Endothelial cell (in vitro differentiated cells): ENCODE measurements around the gene CLCA4. TPM values are rescaled to one million over a fixed set of nuclear protein-coding genes. Genes with fewer than 3 reads are reported as not detected.

Source experiments
- DNase-seq: peaks from one replicate; pipeline ENCODE4 v3.0.0; 2021; ENCODE audit warnings: low spot score
- H3K27ac Mint-ChIP-seq: one replicate; pipeline ENCODE4 v1.8.0; 2021; ENCODE audit warnings: mixed read lengths, inconsistent platforms; ENCODE audit not compliant: unreplicated experiment
- H3K27me3 Mint-ChIP-seq: one replicate; pipeline ENCODE4 v1.8.0; 2021; ENCODE audit warnings: mild to moderate bottlenecking, moderate library complexity, mixed read lengths, inconsistent platforms; ENCODE audit not compliant: unreplicated experiment
- H3K36me3 Mint-ChIP-seq: one replicate; pipeline ENCODE4 v1.8.0; 2021; ENCODE audit warnings: mild to moderate bottlenecking, low read depth, mixed read lengths, inconsistent platforms; ENCODE audit not compliant: unreplicated experiment
- H3K4me1 Mint-ChIP-seq: one replicate; pipeline ENCODE4 v1.8.0; 2021; ENCODE audit warnings: mild to moderate bottlenecking, mixed read lengths, inconsistent platforms; ENCODE audit not compliant: unreplicated experiment
- H3K4me3 Mint-ChIP-seq: one replicate; pipeline ENCODE4 v1.8.0; 2021; ENCODE audit warnings: mild to moderate bottlenecking, mixed read lengths, inconsistent platforms; ENCODE audit not compliant: unreplicated experiment
- H3K9me3 Mint-ChIP-seq: one replicate; pipeline ENCODE4 v1.8.0; 2021; ENCODE audit warnings: mixed read lengths, inconsistent platforms; ENCODE audit not compliant: unreplicated experiment
- total RNA-seq: library from RNA; stranded (reverse); fragmentation: NEBNext Ultra II Directional; extraction: Animal tissue kit (Norgen Biotek cat#: 25700); gene quantifications from one replicate; pipeline ENCODE4 v1.2.1, GENCODE V29; 2021; ENCODE audit not compliant: unreplicated experiment
- TF ChIP-seq, protein P1 (sequence below): fragments of 200-600 bp; sonication (generic); IDR thresholded peaks from one replicate; pipeline ENCODE4 v1.5.0; 2021; ENCODE audit warnings: antibody characterized with exemption; ENCODE audit not compliant: unreplicated experiment

CLCA4 gene
- total RNA-seq, 1 donor from 2014 or later = not detected

- Mint-ChIP-seq H3K27ac (no peak overlapping the region), H3K36me3 (no peaks in the 10 kb centered on the region), H3K9me3 (no peaks in the 10 kb centered on the region), H3K27me3 (no peaks in the 10 kb centered on the region), H3K4me3 (no peak overlapping the region), H3K4me1 (no peaks in the 10 kb centered on the region)
- DNase-seq = no peak
- TF ChIP-seq, protein P1, sequence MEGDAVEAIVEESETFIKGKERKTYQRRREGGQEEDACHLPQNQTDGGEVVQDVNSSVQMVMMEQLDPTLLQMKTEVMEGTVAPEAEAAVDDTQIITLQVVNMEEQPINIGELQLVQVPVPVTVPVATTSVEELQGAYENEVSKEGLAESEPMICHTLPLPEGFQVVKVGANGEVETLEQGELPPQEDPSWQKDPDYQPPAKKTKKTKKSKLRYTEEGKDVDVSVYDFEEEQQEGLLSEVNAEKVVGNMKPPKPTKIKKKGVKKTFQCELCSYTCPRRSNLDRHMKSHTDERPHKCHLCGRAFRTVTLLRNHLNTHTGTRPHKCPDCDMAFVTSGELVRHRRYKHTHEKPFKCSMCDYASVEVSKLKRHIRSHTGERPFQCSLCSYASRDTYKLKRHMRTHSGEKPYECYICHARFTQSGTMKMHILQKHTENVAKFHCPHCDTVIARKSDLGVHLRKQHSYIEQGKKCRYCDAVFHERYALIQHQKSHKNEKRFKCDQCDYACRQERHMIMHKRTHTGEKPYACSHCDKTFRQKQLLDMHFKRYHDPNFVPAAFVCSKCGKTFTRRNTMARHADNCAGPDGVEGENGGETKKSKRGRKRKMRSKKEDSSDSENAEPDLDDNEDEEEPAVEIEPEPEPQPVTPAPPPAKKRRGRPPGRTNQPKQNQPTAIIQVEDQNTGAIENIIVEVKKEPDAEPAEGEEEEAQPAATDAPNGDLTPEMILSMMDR = no peak
These were observed 25.9 kb upstream of the CLCA4 start for GRCh38 chr1:86520789-86521521.

DNA sequence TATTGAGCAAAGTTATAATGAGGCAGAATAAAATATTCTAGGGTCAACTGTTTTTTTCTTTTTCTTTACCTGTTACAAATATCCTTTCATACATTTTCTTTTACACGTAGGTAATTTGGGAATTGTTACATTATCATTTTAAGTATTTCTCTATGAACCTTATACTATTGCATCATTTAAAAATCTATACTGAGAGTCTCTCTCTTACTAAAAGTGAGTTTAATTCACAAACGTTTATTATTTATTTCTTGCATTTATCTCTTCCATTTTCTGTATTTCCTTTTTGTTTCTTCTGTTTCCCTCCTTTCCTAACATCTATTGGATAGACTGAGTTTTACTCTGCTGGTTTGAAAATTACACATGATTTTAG lies 25.4 kb upstream of the CLCA4 start:
- Mint-ChIP-seq H3K27me3 (no peaks in the 10 kb centered on the region), H3K4me3 (no peak overlapping the region), H3K36me3 (no peaks in the 10 kb centered on the region), H3K9me3 (no peaks in the 10 kb centered on the region), H3K4me1 (no peaks in the 10 kb centered on the region), H3K27ac (no peak overlapping the region)
- no peak for DNase-seq
- TF ChIP-seq, protein P1 = no peak

DNA sequence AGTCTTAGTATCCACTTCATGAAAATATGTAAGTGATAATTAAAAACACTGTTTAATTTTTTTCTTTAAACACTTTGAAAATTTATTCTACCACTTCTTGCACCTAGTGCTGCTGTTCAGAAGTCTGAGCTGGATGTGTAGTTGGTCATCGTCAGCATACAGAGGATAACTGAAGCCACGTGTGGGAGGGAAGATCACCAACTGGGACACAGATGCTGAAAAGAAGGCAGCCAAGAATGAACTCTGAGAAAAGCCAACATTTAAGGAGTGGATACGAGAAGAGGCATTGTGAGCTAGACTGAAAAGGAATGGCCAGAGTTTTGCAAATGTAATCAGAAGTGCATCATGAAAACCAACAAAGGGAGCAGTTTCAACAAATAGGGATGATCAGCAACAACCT lies 24.6 kb upstream of the CLCA4 start:
- TF ChIP-seq, protein P1 = no peak
- no peak for DNase-seq
- Mint-ChIP-seq H3K4me3 (no peak overlapping the region), H3K4me1 (no peaks in the 10 kb centered on the region), H3K27me3 (no peaks in the 10 kb centered on the region), H3K36me3 (no peaks in the 10 kb centered on the region), H3K27ac (no peak overlapping the region), H3K9me3 (no peaks in the 10 kb centered on the region)

GRCh38 chr1:86523670-86524354 lies 23.1 kb upstream of the CLCA4 start:
- TF ChIP-seq, protein P1 = no peak
- Mint-ChIP-seq H3K9me3 (no peaks in the 10 kb centered on the region), H3K36me3 (no peaks in the 10 kb centered on the region), H3K27me3 (no peaks in the 10 kb centered on the region), H3K4me3 (no peak overlapping the region), H3K4me1 (no peaks in the 10 kb centered on the region), H3K27ac (no peak overlapping the region)
- no peak for DNase-seq

DNA sequence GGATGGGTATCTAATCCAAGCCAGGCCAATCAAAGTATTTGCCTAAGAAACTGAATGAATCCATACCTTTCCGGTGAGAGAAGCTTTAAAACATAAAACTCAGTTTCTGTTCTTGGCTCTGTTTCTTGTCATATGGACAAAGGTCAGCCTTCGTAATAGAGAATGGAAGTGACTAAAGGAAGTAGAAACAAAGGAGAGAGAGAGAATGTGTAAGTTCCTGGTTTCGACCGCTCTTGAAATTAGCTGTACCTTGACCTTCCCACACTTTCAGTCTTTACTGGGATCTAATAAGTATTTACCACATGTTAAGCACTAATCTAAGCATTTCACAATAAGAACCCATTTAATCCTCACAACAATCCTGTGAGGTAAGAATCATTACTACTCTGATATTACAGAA lies 19.6 kb upstream of the CLCA4 start:
- Mint-ChIP-seq H3K36me3 (no peaks in the 10 kb centered on the region), H3K4me3 (no peak overlapping the region), H3K9me3 (no peaks in the 10 kb centered on the region), H3K4me1 (no peaks in the 10 kb centered on the region), H3K27ac (no peak overlapping the region), H3K27me3 (no peaks in the 10 kb centered on the region)
- no peak for DNase-seq
- TF ChIP-seq, protein P1 = no peak
